ENCODE data around the gene EVI5. TPM values are rescaled to one million over a fixed set of nuclear protein-coding genes. Genes with fewer than 3 reads are reported as not detected.

The EVI5 gene
- total and polyA plus RNA-seq, 2 experiments from 2014 or later: 16.3 to 30.8 TPM

DNA sequence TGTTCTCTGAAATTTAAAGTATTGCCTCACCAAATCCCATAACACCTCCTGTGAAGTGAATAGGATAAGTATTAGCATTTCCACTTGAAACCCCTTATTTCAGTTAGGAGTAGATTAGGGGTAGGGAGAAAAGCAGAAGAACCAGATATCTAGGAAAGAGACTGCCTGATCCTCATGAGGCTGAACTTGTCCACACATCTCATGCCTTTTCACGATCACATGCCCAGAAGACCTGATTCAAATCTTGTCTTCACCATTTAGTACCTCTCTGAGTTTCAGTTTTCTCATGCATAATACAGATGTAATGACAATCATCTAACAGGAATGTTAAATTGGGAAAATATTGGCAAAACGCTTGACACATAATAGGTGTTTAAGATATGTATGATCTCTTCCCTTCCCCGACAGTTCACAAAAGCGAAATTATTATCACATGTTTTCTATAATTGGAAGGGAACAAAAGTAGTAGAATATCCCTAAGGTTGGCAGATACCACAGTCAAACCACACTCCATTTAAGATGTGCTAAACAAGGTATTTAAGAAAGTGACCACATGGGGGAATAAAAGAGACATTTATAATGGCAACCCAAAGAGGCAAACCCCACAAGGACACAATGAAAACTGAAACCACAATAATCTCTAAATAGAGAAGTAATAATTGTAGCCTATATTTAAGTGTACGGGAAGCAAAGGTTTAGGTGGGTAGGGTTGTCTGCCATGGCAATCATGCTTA lies 323.4 kb downstream of the EVI5 start:
- no peak overlapping the region for H3K27ac ChIP-seq
- H3K4me1 ChIP-seq (ENCODE audit: low read depth): no peaks in the 10 kb centered on the region
- H3K4me3 ChIP-seq: no peak overlapping the region
- TF ChIP-seq CTCF (IDR thresholded peaks at IDR 0.05; ENCODE audit: low read depth, low read length): no peak
- DNase-seq (ENCODE audit: low read depth in 1 of 2, low spot score in 1 of 2): no peak
- H3K9me3 ChIP-seq (ENCODE audit: low read depth): no peaks in the 10 kb centered on the region
- no peaks in the 10 kb centered on the region for H3K27me3 ChIP-seq
- no peaks in the 10 kb centered on the region for H3K36me3 ChIP-seq

DNA sequence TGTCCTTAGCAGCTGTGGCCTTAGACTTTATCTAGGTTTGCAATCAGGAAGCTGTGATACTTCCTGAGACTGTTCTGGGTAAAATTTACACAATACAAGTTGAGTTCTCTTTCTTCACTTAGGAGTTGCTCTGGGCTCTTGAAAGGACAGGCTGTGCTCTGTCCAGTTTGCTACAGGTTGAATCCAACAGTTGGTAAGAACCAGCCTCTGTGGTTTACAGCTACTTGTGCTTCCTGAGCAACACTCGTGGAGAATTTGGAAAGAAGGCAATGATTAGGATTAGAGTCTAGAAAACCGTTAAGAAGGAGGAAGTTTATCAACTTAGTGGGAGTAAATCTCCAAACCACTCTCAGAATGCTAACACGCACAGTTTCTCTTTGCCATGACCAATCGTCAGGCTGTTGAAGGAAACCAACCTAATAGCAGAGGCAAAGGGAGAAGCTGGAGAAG lies 325.0 kb downstream of the EVI5 start:
- no peak for TF ChIP-seq CTCF (IDR thresholded peaks at IDR 0.05; ENCODE audit: low read depth, low read length)
- H3K27me3 ChIP-seq: no peaks in the 10 kb centered on the region
- peak in 1 of 2 donors; percentile 23 for DNase-seq (ENCODE audit: low read depth in 1 of 2, low spot score in 1 of 2)
- no peaks in the 10 kb centered on the region for H3K9me3 ChIP-seq (ENCODE audit: low read depth)
- H3K4me1 ChIP-seq (ENCODE audit: low read depth): no peaks in the 10 kb centered on the region
- no peak overlapping the region for H3K4me3 ChIP-seq
- H3K36me3 ChIP-seq: no peaks in the 10 kb centered on the region
- no peak overlapping the region for H3K27ac ChIP-seq

Other genes with a start within 250 kb of the EVI5 start
- 1,643 and 1,654 TPM in 2 replicates for gene RPL5, start 46.9 kb upstream of the EVI5 start, total RNA-seq
- gene RPL5, start 46.9 kb upstream of the EVI5 start, polyA plus RNA-seq: 918 and 1,027 TPM in 2 replicates
- 7.0 and 7.7 TPM in 2 replicates for gene DIPK1A, start 176.4 kb upstream of the EVI5 start, total RNA-seq
- gene DIPK1A, start 176.4 kb upstream of the EVI5 start, polyA plus RNA-seq: 13.7 and 16.6 TPM in 2 replicates